ENCODE data around the gene EPHX1. TPM values are rescaled to one million over a fixed set of nuclear protein-coding genes. Genes with fewer than 3 reads are reported as not detected.

EPHX1 gene
- total and polyA plus RNA-seq, 10 of the 15 experiments (the other 5 are each of a cell fraction or from before 2014, with no cell fraction given) = 0.33 to 2.9 (median 0.78) TPM; not detected in 2

DNA sequence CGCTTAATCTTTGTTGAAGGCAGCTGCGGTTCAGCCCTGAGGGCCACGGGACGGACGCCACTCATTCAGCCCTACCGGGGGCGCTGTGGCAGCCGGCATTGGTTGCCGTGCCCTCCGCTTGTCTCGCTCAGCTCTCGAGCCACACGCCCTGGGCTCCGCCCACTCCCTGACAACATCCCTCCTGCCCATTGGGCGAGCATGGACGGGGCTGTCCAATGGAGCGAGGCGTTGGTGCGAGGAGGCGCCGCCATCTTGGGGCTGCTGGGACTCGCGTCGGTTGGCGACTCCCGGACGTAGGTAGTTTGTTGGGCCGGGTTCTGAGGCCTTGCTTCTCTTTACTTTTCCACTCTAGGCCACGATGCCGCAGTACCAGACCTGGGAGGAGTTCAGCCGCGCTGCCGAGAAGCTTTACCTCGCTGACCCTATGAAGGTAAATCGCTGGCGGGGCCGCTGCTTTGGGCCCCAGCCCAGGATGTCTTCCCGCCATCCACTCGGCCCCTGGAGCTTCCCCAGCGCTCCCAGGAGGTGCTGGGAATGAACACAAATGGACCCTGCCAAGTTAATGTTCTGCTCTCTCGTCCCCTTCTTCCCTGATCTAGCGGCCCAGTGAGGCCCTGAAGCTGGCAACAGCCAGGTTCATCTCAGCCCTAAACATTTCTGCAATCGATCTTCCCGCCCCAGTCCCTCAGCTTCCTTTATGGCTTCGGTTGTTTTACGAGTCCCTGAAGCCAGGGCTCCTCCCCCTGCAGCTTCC lies 32.2 kb upstream of the EPHX1 start, which contains the start of gene SRP9 (continued):
- TF ChIP-seq GABPA (IDR thresholded peaks at IDR 0.05; ENCODE audit: low read depth) = no peak
- TF ChIP-seq RCOR1 (conservative IDR thresholded peaks at IDR 0.05; ENCODE audit: low read depth, low read length) = no peak
- peak; percentile 45; the same call in 1 of the 2 replicates for TF ChIP-seq SMC3 (IDR thresholded peaks at IDR 0.05; ENCODE audit: borderline replicate concordance, low read length)
- TF ChIP-seq, protein P1, sequence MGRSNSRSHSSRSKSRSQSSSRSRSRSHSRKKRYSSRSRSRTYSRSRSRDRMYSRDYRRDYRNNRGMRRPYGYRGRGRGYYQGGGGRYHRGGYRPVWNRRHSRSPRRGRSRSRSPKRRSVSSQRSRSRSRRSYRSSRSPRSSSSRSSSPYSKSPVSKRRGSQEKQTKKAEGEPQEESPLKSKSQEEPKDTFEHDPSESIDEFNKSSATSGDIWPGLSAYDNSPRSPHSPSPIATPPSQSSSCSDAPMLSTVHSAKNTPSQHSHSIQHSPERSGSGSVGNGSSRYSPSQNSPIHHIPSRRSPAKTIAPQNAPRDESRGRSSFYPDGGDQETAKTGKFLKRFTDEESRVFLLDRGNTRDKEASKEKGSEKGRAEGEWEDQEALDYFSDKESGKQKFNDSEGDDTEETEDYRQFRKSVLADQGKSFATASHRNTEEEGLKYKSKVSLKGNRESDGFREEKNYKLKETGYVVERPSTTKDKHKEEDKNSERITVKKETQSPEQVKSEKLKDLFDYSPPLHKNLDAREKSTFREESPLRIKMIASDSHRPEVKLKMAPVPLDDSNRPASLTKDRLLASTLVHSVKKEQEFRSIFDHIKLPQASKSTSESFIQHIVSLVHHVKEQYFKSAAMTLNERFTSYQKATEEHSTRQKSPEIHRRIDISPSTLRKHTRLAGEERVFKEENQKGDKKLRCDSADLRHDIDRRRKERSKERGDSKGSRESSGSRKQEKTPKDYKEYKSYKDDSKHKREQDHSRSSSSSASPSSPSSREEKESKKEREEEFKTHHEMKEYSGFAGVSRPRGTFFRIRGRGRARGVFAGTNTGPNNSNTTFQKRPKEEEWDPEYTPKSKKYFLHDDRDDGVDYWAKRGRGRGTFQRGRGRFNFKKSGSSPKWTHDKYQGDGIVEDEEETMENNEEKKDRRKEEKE (IDR thresholded peaks at IDR 0.05) = no peak
- no peak for TF ChIP-seq SUPT20H (IDR thresholded peaks at IDR 0.05; ENCODE audit: borderline replicate concordance, control insufficient read depth, low read depth, low read length)
- TF ChIP-seq ZZZ3 (IDR thresholded peaks at IDR 0.05; ENCODE audit: control insufficient read depth, insufficient read length, low read depth) = no peak
- no peak for TF ChIP-seq ESRRA (IDR thresholded peaks at IDR 0.05; ENCODE audit: low read length)
- TF ChIP-seq YBX1 (IDR thresholded peaks at IDR 0.05) = no peak
- TF ChIP-seq, protein P2, sequence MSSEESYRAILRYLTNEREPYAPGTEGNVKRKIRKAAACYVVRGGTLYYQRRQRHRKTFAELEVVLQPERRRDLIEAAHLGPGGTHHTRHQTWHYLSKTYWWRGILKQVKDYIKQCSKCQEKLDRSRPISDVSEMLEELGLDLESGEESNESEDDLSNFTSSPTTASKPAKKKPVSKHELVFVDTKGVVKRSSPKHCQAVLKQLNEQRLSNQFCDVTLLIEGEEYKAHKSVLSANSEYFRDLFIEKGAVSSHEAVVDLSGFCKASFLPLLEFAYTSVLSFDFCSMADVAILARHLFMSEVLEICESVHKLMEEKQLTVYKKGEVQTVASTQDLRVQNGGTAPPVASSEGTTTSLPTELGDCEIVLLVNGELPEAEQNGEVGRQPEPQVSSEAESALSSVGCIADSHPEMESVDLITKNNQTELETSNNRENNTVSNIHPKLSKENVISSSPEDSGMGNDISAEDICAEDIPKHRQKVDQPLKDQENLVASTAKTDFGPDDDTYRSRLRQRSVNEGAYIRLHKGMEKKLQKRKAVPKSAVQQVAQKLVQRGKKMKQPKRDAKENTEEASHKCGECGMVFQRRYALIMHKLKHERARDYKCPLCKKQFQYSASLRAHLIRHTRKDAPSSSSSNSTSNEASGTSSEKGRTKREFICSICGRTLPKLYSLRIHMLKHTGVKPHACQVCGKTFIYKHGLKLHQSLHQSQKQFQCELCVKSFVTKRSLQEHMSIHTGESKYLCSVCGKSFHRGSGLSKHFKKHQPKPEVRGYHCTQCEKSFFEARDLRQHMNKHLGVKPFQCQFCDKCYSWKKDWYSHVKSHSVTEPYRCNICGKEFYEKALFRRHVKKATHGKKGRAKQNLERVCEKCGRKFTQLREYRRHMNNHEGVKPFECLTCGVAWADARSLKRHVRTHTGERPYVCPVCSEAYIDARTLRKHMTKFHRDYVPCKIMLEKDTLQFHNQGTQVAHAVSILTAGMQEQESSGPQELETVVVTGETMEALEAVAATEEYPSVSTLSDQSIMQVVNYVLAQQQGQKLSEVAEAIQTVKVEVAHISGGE (CRISPR knock-in tag; IDR thresholded peaks at IDR 0.05) = no peak
- no peak for TF ChIP-seq NRF1 (conservative IDR thresholded peaks at IDR 0.05; ENCODE audit: low read depth, low read length)
- TF ChIP-seq, protein P3, sequence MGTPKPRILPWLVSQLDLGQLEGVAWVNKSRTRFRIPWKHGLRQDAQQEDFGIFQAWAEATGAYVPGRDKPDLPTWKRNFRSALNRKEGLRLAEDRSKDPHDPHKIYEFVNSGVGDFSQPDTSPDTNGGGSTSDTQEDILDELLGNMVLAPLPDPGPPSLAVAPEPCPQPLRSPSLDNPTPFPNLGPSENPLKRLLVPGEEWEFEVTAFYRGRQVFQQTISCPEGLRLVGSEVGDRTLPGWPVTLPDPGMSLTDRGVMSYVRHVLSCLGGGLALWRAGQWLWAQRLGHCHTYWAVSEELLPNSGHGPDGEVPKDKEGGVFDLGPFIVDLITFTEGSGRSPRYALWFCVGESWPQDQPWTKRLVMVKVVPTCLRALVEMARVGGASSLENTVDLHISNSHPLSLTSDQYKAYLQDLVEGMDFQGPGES (IDR thresholded peaks at IDR 0.05) = peak; percentile 70; the same call in 1 of the 2 replicates
- TF ChIP-seq EP300 (IDR thresholded peaks at IDR 0.05; ENCODE audit: borderline replicate concordance in 1 of 2, control insufficient read depth in 1 of 2, low read depth in 2 of 2, low read length in 2 of 2) = no peak; a peak in 1 of 4 replicates
- no peak for TF ChIP-seq BACH1 (IDR thresholded peaks at IDR 0.05; ENCODE audit: borderline replicate concordance)
- TF ChIP-seq JUNB (IDR thresholded peaks at IDR 0.05) = no peak
- TF ChIP-seq, protein P4, sequence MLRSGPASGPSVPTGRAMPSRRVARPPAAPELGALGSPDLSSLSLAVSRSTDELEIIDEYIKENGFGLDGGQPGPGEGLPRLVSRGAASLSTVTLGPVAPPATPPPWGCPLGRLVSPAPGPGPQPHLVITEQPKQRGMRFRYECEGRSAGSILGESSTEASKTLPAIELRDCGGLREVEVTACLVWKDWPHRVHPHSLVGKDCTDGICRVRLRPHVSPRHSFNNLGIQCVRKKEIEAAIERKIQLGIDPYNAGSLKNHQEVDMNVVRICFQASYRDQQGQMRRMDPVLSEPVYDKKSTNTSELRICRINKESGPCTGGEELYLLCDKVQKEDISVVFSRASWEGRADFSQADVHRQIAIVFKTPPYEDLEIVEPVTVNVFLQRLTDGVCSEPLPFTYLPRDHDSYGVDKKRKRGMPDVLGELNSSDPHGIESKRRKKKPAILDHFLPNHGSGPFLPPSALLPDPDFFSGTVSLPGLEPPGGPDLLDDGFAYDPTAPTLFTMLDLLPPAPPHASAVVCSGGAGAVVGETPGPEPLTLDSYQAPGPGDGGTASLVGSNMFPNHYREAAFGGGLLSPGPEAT (IDR thresholded peaks at IDR 0.05; ENCODE audit: low read depth) = peak; percentile 83
- no peak for TF ChIP-seq CHD4 (IDR thresholded peaks at IDR 0.05)
- no peak; the same call in 1 of the 2 replicates for TF ChIP-seq NFYA (IDR thresholded peaks at IDR 0.05; ENCODE audit: borderline replicate concordance, low read depth, low read length)
